Activated T-cell treated with anti-CD3 and anti-CD28 coated beads for 4 hours (primary cell): Measurements from ENCODE around the gene IFITM10.

Experiments
- DNase-seq: peaks from one replicate; pipeline ENCODE4 v3.0.0-alpha.2; 2020

Gene IFITM10

DNA sequence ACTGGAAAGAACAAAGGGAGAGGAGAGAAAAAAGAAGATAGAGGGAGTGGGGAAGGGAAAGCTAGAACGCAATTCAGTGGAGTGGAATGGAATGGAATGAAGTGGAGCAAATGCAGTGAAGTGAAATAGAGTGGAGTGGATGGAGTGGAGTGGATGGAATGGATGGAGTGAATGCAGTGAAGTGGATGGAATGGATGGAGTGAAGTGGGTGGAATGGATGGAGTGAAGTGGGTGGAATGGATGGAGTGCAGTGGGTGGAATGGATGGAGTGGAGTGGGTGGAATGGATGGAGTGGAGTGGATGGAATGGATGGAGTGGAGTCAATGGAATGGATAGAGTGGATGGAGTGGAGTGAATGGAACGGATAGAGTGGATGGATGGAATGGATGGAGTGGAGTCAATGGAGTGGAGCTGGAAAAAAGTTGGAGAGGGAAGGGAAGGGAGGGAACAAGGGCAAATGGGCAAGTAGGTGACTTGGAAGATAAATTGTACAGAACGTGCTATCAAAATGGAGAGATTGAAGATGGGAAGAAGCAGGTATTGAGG is 13.9 kb downstream of the IFITM10 start:
- DNase-seq, result no peak

DNA sequence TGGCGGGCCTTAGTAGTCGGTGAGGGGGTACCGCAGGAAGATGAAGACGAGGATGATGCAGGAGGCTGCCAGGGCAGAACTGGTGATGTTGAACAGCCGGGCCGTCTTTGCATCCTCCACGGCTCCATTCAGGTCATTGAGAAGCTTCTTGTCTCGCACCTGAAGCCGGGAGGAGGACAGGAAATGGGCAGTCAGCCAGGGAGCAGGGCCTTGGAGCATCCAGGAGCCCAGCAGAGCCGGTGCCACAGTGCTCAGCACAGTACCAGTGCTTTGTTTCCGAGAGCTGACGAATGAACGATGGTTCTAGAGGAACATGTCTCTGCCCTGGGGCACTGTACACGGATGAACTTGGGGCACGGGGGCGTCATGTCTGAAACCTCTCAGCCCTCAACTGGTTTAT is 15.1 kb downstream of the IFITM10 start:
- DNase-seq, result no peak

DNA sequence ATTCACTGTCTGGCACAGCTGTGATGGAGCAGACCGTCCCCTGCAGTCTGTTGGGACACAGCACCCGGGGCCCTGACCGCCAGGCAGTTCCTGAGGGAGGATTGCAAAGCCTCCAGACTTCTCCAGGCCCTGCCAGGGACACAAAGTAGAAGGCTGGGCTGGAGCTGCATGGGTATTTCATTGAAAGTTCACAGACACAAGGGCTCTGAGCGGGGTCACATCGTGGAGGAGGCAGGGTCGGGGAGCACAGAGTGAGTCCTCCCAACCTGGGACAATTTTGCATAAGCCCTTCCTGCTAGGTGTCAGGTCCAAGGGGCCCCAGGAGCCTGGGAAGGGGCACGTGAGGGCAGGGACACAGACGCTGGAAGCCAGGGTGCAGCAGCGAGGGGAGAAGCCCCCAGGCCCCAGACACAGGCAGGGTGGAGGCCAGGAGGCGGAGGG is 15.7 kb downstream of the IFITM10 start:
- no peak for DNase-seq

GRCh38 chr11:1733716-1734640 is 16.4 kb downstream of the IFITM10 start:
- DNase-seq, result no peak

DNA sequence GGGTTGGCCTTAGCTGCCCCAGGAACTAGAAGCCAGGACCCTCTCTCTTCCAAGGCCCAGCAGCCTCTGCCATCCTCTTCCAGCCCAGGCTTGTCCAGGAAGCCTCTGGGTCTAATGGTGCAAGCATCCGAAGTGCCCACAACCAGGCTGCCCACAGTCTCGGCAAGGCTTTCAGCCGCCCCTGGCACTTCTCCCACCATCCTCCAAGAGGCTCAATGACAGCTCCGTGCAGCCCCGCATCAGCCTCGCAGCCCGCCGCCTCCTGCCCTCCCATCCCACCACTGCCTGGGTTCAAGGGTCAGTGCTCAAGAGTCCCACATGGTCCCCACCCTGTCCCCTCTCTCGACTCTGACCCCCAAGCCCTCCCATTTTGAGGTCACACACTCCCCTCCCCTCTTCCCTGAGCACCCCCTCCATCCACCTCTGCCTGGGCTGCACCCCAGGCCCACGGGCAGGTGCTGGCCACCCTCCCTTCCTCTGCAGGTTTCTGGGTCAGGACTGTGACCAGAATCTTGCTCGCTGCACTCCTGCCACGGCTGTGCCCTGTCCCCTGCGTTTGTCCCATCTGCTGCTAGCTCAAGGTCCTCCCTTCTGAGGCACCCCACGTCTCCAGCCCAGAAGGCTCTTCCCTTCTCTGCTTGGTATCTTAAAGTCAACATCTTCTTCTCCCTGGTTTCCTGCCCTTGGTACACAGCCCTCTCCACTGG is 17.2 kb downstream of the IFITM10 start:
- DNase-seq, result no peak

DNA sequence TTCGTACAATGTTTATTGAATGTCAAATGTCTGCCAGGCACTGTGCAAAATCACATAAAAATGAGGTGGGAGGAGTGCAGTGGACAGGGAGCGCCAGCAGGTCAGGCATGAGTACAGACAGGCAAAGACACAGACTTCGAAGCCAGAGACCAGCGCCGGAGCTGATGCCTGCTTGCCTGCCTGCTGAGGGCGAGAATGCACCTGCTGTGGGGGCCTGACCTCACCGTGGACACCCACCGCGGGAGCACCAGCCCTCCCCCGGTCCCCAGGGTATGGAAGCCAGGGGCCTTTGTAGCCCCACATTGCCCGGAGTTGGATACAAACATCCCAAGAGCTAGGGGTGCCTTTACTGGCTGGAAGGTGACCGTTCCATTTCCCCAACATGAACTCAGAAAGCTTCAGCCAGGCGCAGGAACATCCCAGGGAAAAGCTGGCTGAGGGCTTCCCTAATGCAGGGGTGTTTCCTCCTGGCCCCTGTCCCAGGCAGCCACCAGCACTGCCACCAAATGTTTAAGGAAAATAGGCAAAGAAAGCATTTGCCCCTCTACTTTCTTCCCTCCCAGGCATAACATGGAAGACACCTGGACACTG is 17.9 kb downstream of the IFITM10 start:
- no peak for DNase-seq

DNA sequence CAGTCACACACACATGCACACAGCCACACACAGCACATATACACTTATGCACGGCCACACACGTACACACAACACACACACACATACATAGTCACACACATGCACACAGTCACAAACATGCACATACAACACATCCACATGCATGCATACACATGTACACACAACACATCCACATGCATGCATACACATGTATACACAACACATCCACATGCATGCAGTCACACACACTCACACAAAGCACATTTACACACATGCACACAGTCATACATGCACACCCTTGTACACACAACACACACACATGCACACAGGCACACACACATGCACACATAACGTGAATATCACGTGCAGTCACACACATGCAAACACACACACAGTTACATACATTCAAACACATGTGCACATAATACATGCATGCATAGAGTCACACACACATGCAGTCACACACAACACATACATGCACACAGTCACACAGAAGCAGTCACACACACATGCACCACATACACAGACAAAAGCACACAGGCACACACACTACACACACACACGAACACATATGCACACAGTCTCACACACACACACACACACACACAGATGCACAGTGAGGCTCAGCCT is 18.8 kb downstream of the IFITM10 start:
- no peak for DNase-seq

- DNase-seq, result no peak
Measured at GRCh38 chr11:1730059-1730629, 20.3 kb downstream of the IFITM10 start.

GRCh38 chr11:1729692-1730011 is 20.7 kb downstream of the IFITM10 start:
- no peak for DNase-seq

- DNase-seq, result no peak
Measured at GRCh38 chr11:1728931-1729691, 21.3 kb downstream of the IFITM10 start.

GRCh38 chr11:1728301-1728700 is 22.1 kb downstream of the IFITM10 start:
- DNase-seq, result no peak

DNA sequence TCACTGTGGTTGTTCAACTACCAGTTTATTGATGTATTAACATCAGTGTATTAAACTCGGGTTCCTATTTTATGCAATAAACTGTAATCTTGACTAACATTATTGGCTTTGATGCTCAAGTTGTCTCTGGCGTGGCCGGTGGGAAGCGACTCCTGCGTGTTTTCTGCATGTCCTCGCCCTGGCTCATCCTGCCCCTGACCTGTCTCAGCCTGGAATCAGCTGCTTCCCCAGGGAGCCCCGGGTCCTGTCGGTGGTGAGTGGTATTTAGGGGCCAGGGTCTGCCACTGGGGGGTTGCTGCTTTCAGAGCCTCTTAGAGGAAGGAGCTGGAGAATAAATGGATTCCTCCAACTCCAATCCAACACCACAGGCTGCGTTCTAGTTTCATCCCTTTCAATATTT is 22.5 kb downstream of the IFITM10 start:
- DNase-seq, result no peak

- DNase-seq, result no peak
Measured at GRCh38 chr11:1727096-1727690, 23.2 kb downstream of the IFITM10 start.

DNA sequence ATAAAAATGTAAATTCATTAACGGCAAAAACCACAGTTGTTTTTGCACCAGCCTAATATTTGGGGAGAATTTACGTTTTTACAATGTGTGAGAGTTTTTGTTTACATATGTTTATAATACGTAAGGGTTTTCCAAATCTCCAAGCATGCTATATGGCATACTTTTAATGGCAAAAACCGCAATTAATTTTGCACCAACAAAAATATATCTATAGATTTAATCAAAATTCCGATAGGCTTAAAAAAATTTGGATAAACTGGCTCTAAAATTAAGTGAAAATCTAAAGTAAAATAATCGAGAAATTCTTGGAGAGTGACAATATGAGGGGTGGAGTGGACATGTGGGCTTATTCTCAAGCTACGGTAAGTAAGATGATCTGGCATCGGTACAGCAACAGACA is 30.6 kb downstream of the IFITM10 start:
- no peak for DNase-seq

DNA sequence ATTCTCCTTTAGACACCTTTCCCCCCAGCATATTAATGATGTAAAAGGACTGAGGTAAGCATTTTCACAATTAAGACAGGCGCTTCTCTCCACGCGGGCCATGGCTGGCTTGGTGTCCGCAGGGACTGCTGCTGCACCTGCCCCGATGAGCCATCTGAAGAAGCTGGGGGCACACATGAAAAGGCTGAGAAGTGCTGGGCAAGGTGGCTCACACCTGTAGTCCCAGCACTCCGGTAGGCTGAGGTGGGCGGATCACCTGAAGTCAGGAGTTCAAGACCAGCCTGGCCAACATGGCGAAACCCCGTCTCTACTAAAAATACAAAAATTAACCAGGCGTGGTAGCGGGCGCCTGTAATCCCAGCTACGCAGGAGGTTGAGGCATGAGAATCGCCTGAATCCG is 32.1 kb downstream of the IFITM10 start:
- DNase-seq, result no peak

DNA sequence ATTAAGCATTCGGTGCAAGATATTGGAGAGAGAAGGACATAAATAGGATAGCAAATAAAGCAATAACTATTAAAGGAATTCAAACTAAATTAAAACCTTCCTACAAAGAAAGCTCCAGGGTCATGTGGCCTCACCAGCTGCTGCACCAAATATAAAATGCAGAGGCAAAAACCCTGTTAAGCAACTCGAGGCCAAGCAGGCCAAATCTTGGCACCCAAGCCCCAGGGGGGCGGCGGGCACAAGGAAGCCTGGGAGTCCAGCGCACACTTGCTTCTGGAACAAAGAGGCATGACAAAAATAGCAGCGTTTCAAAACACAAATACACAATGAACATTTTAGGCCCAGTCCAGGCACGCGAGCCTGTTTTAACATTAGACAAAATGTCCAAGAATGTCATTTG is 32.6 kb downstream of the IFITM10 start:
- DNase-seq, result no peak

DNA sequence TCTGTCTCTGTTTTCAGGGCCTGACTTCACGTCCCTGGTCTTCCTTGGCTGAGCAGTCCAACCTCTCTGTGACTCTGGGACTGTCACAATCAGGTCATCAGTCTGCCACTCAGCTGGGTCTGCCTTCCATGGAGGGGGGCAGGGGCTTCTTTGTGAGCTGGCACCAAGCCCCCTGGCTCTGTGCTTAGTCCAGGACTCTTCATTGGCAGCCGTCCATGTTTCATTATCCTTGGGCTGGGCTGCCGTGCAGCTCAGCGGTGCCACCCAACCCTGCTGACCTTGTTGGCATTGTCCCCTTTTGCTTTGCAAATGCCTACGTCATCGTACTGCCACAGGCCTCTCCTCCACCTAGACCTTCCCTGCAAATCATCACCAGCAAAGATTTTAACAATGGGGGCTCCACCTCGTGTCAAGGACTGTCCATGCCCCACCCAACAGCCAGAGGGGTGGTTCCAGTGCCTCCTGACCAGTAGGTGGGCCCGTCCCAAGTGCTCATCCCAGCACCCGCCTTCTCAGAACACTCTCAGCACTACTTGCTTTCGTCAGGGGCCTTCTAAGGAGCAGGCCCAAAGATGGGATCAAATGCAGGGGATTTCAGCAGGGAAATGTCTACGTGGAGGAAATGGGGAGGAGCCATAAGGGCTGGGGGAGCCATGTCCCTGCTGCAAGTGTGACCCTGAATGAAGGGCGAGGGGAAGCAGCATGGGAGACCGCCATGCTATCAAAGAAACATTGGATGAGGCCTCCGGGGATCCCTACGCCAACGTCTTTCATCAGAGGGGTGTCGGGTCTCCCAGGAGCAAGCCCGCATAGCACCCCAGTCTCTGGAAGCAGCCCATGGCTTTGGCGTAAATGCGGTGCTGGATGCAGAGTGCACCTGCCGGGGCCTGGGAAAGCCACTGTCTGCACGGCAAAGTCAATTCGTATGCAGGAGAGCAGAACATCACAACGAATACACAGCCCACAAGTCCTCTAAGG is 35.2 kb downstream of the IFITM10 start:
- no peak for DNase-seq

DNA sequence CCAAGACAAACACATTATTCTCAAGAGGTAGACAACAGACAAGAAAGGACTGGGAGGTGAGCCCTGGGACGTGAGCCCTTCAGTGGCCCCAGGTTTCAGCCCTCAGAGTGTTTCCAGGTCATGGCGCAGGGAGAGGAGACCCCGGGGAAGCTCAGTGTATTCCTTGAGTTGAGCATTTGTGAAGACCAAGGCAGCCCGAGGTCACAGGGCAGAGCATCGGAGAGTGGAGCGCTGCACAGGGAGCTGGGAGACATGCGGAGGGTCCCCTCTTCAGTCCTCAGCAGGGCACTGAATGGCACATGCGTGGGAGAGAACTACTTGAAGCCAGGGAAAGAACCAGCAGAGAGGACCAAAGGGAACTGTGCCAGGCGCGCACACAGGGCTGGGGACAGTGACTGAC is 41.7 kb downstream of the IFITM10 start:
- no peak for DNase-seq

DNA sequence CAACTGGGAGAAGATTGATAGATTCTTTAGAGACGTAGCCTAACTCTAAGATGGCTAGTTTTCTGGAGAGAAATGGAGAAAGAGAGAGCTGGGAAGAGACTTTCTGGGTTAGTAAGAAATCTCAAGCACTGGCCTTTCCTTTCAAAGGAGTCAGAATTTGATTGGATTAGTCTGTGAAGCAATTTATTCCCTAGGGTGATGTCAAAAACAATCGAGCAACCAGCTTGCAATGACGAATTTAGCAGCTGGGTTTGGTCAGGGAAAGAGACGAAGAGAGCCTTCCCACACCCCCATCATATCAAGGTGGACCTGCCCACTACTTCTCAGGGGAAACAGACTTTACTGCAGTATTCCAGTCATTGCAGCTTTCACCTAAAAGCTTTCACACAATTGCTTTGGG is 42.6 kb downstream of the IFITM10 start:
- DNase-seq, result no peak

GRCh38 chr11:1706634-1707400 is 43.6 kb downstream of the IFITM10 start:
- no peak for DNase-seq
